GM18498 (cell line): ENCODE measurements around the gene DIS3L.
A peak's percentile ranks its signal among the peaks of the same experiment; 100 is the strongest.
"Not testable (repeated sequence)": the region's sequence is repeated elsewhere in the genome, so short reads cannot be mapped to it uniquely, and the experiment has no call there.

ENCODE experiments used
- ATAC-seq: cut with Tn5 transposase; IDR thresholded peaks from one replicate; pipeline ENCODE4 v1.9.1; 2021; ENCODE audit warnings: mild to moderate bottlenecking, moderate library complexity; ENCODE audit not compliant: unreplicated experiment

The DIS3L gene

DNA sequence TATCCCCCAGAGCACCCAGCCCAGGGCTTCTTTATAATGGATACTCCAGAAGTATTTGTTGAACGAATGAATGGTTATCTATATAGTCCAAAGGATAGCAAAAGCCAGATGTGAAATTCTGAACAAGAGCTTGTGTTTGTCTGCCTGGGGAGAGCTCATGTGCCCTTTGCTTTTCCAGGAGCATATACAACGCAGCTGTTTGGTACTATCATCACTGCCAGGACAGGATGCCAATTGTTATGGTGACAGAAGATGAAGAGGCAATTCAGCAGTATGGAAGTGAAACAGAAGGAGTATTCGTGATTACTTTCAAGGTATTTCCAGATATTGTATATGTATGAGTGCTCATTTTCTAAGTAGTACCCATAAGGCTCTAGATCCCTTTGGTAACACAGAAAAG lies 15.2 kb downstream of the DIS3L start:
- ATAC-seq, result no peak

DNA sequence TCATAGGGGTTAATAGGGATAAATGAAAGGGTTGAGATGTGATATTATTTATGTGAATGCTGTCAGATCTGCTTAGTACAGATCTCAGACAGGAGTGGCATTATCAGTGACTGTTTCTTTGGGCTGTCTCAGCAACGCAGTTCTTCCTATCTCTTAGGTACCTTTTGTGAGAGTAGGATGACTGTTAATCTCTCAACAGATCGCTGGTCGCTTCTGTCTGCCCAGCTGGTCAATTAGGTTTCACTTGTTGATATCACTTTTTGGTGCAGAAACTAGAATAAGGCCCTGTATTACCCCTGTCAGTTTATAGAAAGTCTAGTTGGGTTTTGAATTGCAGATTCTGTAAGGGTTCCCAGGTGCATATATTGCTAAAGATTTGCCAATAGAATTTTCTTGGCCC lies 16.5 kb downstream of the DIS3L start:
- ATAC-seq, result no peak

DNA sequence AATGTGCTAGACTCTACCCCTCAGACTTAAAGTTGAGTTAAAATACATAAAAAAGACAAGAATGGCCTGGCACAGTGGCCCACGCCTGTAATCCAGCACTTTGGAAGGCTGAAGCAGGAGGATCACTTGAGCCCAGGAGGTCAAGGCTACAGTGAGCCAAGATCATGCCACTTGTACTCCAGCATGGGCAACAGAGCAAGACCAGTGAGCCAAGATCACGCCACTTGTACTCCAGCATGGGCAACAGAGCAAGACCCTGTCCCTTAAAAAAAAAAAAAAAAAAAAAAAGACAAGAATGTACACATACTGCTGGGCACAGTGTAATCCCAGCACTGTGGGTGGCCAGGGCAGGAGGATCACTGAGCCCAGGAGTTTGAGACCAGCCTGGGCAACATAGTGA lies 17.4 kb downstream of the DIS3L start:
- no peak for ATAC-seq

DNA sequence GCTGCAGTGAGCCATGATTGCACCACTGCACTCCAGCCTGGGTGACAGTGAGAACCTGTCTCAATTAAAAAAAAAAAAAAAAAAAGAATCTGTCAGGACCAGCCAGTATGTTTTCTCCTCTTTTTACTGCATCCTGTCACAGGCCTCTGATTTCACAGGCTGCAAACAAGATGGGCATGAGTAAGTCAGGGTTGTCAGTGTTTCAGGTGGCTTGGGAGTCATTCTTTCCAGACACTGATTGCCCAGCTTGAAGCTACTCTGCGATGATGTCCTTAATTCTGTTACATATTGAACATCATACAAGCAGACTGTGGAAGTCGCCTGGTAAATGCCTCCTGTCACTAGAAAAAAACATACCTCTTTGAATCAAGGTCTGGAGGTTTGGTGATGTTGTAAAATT lies 18.8 kb downstream of the DIS3L start:
- no peak for ATAC-seq

DNA sequence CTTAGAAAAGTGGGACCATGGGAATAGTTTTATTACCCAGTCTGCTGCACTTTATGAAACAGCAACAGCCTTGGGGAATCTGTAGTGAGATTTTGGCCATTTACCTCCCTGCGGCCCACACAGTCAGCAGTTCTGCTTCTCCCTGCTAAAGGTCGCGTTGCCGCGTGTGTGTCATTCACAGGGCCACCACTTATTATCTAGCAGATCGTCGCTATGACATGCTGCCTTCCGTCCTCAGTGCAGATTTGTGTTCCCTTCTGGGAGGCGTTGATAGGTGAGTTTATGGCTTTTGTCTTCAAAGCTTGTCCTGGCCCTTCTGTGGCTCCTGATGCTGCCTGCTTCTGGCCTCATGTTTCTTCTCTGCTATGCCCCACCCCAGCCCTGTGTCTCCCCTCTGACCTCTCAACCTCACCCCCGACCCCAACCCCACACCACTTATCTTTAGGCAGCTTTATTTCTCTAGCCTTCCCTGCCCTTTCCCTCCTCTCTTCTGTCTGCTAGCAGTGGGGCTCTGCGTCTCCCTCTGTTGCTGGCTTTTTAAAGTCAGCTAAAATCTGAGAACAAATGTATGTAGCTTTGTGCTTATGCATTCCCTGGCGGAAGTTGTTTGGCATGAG lies 30.1 kb downstream of the DIS3L start:
- ATAC-seq, result no peak

DNA sequence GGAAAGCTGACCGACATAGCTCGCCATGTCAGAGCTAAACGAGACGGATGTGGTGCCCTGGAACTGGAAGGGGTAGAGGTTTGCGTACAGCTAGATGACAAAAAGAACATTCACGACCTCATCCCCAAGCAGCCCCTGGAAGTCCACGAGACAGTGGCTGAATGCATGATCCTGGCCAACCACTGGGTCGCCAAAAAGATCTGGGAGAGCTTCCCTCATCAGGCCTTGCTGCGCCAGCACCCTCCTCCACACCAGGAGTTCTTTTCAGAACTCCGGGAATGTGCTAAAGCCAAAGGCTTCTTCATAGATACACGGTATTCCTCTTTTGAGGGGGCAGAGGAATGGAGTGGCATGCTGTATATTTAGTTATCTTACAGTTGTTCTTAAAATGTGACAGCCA lies 32.7 kb downstream of the DIS3L start:
- no peak for ATAC-seq

DNA sequence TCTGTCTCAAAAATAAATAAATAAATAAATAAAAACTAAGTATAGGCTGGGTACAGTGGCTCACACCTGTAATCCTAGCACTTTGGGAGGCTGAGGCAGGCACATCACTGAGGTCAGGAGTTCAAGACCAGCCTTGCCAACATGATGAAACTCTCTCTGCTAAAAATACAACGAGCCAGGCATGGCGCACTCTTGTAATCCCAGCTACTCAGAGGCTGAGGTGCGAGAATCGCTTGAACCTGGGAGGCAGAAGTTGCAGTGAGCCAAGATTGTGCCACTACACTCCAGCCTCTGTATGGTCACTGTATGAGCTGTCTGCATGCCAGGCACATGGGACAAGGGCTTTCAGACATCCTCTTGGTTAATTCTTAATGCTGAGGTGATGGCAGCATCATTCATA lies 34.4 kb downstream of the DIS3L start:
- ATAC-seq, result no peak

DNA sequence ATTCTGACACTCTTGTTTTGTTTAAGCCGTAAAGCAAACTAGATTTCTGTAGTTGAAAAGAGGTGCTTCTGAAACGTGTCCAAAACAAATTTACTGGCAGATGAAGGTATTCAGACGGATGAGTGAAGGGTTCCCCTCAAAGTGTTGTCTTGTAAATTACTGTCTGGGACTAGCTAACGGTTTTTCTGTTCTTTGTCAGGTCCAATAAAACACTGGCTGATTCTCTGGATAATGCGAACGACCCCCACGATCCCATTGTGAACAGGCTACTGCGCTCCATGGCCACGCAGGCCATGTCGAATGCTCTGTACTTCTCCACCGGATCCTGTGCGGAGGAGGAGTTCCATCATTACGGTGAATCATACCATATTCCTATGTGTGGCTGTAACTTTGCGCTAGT lies 35.4 kb downstream of the DIS3L start:
- ATAC-seq, result no peak

DNA sequence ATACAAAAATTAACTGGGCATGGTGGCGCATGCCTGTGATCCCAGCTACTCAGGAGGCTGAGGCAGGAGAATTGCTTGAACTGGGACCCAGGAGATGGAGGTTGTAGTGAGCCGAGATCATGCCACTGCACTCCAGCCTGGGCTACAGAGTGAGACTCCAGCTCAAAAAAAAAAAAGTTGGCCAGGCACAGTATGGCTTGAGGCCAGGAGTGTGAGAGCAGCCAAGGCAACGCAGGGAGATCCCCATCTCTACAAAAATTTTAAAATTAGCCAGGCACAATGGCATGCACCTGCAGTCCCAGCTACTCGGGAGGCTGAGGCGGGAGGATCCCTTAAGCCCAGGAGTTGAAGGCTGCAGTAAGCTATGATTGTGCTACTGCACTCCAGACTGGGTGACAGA lies 55.2 kb downstream of the DIS3L start:
- not testable (repeated sequence) for ATAC-seq

DNA sequence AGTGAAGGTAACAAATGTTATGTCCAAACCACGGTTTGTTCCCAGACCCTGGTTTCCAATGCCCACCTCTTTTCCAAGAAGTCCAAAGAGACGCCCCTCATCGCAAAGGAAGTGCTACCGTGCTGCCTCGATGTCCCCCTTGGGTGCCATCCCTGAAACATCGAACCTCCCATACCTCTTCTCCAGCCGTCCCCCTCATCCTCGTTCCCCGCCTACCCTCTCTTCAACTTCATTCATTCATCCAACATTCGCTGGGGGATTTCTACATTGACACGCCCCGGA lies 62.6 kb downstream of the DIS3L start:
- ATAC-seq, result peak; percentile 3

DNA sequence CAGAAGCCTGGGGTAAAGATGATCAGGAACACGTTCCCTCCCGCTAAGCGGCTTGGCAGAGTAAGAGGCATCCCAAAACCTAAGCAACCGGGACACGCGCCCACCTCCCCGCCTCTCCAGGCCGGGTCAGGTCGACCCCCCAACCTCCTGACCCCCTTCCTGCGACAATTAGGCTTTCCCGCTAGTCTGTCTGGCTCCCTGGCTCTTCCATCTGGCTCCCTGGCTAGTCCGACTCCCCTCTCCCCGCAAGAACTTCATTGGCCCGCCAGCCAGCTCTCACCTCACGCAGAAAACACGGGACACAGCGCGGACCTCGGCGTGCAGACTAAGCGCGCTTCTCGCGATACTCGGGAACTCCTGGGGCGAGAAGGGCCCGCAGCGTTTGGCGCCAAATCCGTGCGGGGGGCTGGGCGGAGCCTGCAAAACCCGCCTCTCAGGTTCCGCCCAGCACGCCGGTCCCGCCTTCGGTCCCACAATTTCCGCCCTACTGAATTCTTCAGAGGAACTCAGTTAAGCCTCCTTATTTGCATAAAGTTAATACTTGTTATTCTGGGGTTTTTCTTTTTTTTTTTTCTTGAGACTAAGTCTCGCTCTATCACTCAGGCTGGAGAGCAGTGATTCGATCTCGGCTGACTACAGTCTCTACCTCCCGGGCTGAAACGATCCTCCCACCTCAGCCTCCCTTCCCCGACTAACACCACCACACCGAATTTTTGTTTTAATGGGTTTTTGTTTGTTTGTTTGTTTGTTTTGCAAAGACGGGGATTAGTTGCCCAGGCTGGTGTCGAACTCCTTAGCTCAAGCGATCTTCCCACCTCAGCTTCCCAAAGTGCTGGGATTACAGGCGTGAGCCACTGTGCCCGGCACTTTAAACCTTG lies 63.2 kb downstream of the DIS3L start, which contains the start of gene TIPIN:
TIPIN (minus strand) TSS at position 327 of the 878 bp plus-strand sequence. CDS start 3,738 bp downstream, outside the sequence.
- ATAC-seq, result peak; percentile 91

DNA sequence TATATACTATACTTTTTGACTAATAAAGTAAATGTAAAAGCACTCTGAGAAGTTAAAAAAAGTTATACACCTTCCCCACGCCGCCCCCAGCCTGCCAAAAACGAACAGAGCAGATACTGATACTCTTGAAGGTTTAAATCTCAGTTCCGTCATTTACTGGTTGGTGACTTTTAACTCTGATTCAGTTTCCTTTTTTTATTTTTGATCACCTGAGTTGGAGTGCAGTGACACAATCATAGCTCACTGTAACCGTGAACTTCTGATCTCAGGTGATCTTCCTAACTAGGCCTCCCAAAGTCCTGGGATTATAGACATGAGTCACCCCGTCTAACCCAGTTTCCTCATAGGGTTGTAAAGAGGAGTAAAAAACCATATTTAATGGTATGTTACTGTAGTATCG lies 66.4 kb downstream of the DIS3L start:
- no peak for ATAC-seq

DNA sequence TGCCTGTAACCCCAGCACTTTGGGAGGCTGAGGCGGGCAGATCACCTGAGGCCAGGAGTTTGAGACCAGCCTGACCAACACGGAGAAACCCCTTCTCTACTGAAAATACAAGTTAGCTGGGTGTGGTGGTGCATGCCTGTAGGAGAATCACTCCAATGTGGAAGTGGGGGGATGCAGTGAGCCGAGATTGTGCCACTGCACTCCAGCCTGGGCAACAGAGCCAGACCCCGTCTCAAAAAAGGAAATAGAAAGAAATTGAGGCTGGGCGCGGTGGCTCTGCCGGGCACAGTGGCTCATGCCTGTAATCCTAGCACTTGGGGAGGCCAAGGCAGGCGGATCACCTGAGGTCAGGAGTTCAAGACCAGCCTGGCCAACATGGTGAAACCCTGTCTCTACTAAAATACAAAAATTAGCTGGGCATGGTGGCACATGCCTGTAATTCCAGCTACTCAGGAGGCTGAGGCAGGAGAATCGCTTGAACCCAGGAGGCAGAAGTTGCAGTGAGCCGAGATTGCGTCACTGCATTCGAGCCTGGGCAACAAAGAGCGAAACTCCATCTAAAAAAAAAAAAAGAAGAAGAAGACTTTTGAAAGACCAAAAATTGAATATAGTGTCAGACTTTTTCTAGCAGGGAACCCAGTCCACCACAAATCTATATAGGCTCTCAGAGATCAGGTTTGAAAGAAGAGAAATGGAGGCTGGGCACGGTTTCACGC lies 68.5 kb downstream of the DIS3L start:
- not testable (repeated sequence) for ATAC-seq

DNA sequence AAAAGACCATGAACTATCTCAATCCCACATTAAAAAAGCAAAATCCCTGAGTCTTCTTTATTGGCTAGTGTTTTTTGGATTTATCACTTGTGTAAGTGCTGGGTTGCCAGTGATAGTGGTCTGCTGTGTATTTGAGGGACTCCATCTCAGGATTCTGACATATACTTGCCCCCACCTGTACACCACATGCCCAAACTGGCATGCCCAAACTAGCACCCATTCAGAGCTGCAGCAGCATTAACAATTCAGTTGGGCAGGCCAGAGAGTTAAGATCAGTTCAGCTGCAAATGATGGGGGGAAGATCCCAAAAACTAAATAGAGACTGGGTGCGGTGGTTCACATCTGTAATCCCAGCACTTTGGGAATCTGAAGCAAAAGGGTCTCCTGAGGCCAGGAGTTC lies 69.4 kb downstream of the DIS3L start:
- no peak for ATAC-seq

DNA sequence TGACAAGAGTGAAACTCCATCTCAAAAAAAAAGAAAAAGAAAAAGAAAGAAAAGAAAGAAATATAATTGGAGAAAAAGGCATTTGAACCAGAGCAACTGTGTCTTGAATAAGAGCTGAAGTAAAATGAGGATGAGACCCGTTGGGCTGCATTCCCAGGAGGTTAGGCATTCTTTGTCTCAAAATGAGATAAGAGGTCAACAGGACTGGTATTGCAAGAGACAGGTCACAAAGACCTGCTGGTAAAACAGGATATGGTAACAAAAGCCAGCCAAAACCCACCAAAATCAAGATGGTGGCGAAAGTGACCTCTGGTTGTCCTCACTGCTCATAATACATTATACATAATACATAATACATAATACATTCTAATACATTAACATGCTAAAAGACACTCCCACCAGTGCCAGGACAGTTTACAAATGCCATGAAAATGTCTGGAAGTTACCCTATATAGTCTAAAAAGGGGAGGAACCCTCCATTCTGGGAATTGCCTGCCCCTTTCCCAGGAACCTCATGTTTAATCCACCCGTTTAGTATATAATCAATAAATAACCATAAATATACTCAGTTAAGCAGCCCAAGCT lies 71.7 kb downstream of the DIS3L start:
- ATAC-seq, result no peak

DNA sequence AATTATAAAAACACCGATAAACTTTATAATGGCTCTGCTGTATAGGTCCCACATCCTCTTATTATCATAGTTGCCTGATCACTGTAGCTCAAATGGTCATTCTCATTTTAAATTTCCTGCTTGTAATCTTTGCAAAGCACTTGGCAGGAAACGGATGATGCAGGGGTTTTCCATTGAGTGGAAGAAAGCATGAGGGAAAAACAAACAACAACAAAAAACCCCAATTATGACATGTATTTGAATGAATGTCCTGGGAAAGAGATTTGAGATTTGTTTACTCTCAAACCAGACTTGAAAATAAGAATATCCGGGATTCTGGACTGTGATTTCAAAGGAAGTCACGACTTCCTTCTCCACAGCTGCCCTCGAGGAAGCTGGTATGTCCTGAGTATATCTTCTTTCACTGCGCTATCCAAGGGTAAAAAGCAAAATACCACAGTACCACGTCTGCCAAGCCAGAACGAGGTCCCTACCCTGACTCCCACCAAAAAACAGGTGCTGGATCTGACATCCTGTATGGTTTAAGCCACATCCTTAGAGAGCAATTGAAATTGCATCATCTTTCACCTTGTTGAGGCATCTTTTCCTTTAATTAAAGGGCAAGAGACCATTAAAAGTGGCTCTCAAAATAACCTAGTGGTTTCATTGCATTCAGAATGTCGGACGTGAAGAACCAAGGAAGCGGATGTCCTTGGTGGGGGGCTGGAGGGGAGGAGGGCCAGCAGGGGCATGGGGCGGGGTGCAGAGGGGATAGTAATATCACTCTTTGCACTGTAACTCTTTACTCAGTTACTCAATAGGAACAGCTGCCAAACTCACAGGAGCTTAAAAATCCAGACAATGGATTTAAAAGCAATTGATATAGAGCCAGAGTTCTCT lies 76.6 kb downstream of the DIS3L start:
- ATAC-seq, result no peak

DNA sequence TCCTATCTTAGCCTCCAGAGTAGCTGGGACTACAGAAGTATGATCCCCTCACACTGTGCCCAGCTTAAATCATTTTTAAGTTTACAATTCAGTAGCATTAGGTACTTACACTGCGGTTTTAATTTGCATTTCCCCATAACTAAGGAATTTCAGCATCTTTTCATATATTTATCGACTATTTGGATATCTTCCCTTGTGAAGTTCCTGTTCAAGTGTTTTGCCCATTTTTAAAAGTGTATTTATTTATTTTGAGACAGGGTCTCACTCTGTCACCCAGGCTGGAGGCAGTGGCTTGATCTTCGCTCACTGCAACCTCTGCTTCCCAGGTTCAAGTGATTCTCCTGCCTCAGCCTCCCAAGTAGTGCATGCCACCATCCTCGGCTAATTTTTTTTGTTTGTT lies 80.8 kb downstream of the DIS3L start:
- no peak for ATAC-seq

DNA sequence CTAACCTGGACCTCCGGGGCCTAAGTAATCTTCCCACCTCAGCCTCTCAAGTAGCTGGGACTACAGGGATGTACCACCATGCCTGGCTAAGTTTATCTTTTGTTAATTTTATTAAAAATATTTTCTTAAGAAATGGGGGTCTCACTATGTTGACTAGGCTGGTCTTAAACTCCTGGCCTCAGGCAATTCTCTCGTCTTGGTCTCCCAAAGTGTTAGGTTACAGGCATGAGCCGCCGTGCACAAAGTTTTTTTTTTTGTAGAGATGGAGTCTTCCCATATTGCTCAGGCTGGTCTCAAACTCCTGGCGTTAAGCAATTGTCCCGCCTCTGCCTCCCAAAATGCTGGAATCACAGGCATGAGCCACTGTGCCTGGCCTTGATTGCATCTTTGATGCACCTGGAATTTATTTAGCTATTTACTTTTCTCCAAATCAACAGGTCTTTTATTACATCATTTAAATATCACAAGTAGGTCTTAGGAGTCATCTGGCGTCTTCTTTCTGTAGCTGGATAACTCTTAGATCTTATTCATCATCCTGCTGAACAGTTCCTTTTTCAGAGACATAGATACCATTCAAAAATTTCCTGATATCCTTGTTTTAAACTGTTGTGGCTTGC lies 85.6 kb downstream of the DIS3L start:
- ATAC-seq, result no peak

DNA sequence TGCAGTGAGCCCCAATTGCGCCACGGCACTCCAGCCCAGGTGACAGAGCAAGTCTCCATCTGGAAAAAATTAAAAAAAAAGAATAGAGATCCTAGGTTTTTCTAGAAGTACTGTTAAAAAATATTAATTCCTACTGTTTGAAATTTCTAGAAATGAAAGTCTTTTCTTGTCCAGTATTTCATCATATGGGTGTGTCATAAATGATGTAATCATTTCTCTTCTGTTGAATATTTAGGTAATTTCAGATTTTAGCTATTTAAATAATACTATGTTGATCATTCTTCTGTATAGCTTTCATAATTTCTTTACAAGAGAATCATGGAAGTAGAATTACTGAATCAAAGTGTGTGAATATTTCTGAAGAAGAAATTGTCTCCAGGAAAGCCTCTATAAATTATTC lies 88.0 kb downstream of the DIS3L start:
- not testable (repeated sequence) for ATAC-seq
